Activated CD8-positive, alpha-beta T cell treated with anti-CD3 and anti-CD28 coated beads for 36 hours (primary cell): Measurements from ENCODE around the gene NFATC2. TPM values are rescaled to one million over a fixed set of nuclear protein-coding genes. Genes with fewer than 3 reads are reported as not detected.
A peak's percentile ranks its signal among the peaks of the same experiment; 100 is the strongest.

Experiments used
- ATAC-seq: fragments of 200-7000 bp; cut with Tn5 transposase; one replicate; pipeline ENCODE4 v1.10.0; 2021; ENCODE audit warnings: mild to moderate bottlenecking, moderate library complexity
- CTCF ChIA-PET: fragments of 350-600 bp; sonication (Branson Sonifier 250); formaldehyde crosslinking; loops from one replicate; lab custom pipeline; 2021; ENCODE audit warnings: antibody characterized with exemption; lab: Charles Lee
- POLR2A ChIA-PET: fragments of 350-600 bp; sonication (Branson Sonifier 250); formaldehyde crosslinking; loops from one replicate; lab custom pipeline; 2021; ENCODE audit warnings: antibody characterized with exemption; lab: Charles Lee
- DNase-seq: peaks from one replicate; pipeline ENCODE4 v3.0.0-alpha.2; 2020
- H3K27ac Mint-ChIP-seq: one replicate; pipeline ENCODE4 v1.8.0; 2021; ENCODE audit warnings: mild to moderate bottlenecking, mixed read lengths
- H3K27me3 Mint-ChIP-seq: one replicate; pipeline ENCODE4 v1.8.0; 2021; ENCODE audit warnings: mixed read lengths
- H3K36me3 Mint-ChIP-seq: one replicate; pipeline ENCODE4 v1.8.0; 2021; ENCODE audit warnings: low read depth, mixed read lengths
- H3K4me1 Mint-ChIP-seq: one replicate; pipeline ENCODE4 v1.8.0; 2021; ENCODE audit warnings: low read depth, mixed read lengths
- H3K4me3 Mint-ChIP-seq: one replicate; pipeline ENCODE4 v1.8.0; 2021; ENCODE audit warnings: mild to moderate bottlenecking, moderate library complexity, mixed read lengths
- H3K9me3 Mint-ChIP-seq: one replicate; pipeline ENCODE4 v1.8.0; 2021; ENCODE audit warnings: mixed read lengths
- CTCF ChIP-seq: fragments of 200-600 bp; IDR thresholded peaks from one replicate; pipeline ENCODE4 v1.8.0; 2022; ENCODE audit warnings: antibody characterized with exemption, mild to moderate bottlenecking
- intact Hi-C: fragments of 100-400 bp; cut with micrococcal nuclease; formaldehyde crosslinking; loops from one replicate; pipeline ENCODE4 v1.10.0; 2022
- total RNA-seq, 2 experiments: library from RNA; stranded (reverse); gene quantifications; one replicate each; pipeline ENCODE4 v1.2.3, GENCODE V29; 2021

The NFATC2 gene
- total RNA-seq, 2 experiments from 2014 or later: 38.3 to 40.9 TPM

- ATAC-seq: no peak
Observed at GRCh38 chr20:51392614-51393186, 149.8 kb downstream of the NFATC2 start.

DNA sequence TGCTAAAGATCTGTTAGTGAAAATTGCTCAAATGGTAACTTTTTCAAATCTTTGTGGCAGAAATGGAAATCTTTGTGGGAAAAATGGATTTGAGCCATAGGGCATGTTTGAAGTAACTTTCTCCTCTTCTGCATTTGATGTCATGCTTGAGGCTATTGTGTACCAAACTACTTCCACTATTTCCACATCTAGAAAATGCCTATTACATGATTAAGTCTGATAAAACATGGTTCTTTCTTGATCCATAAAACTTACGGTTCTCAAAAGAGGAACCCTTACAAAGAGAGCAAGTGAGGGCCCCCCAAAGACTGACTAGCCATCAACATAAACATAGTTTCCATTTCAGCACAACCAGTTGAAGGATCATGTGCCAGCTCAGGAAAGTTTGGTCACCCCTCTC, 150.6 kb downstream of the NFATC2 start:
- ATAC-seq (no peak), DNase-seq (no peak)
- H3K4me3 Mint-ChIP-seq: no peak overlapping the region
- POLR2A ChIA-PET: interaction anchor here (0.7 to 2.2 kb wide), 3 partner anchors 9 to 14 kb away, joined by 3 to 5 read pairs (median 3); no protein-coding TSS in a partner anchor
- peaks cover 49% of the 10 kb centered on the region for H3K4me1 Mint-ChIP-seq
- no peak overlapping the region for H3K27ac Mint-ChIP-seq
- no peaks in the 10 kb centered on the region for H3K9me3 Mint-ChIP-seq
- H3K36me3 Mint-ChIP-seq: peaks cover 65% of the 10 kb centered on the region
- no peak for TF ChIP-seq CTCF
- intact Hi-C loops: no loop called here
- no peaks in the 10 kb centered on the region for H3K27me3 Mint-ChIP-seq
- CTCF ChIA-PET: no interaction called here

More at GRCh38 chr20:51392614-51393186, 149.8 kb downstream of the NFATC2 start:
- H3K27ac Mint-ChIP-seq: peak overlapping the region; percentile 38
- intact Hi-C loops: no loop called here
- ChIA-PET CTCF (interaction anchor here (1.8 kb wide), 1 partner anchor 13 kb away, joined by 4 read pairs; no protein-coding TSS in a partner anchor), POLR2A (interaction anchor here (1.4 to 2.2 kb wide), 2 partner anchors 8 to 12 kb away, joined by 3 to 5 read pairs; no protein-coding TSS in a partner anchor)
- H3K4me1 Mint-ChIP-seq: peaks cover 45% of the 10 kb centered on the region
- H3K27me3 Mint-ChIP-seq: no peaks in the 10 kb centered on the region
- no peak for TF ChIP-seq CTCF
- no peaks in the 10 kb centered on the region for H3K9me3 Mint-ChIP-seq
- no peak for DNase-seq
- no peak overlapping the region for H3K4me3 Mint-ChIP-seq
- H3K36me3 Mint-ChIP-seq: peaks cover 70% of the 10 kb centered on the region

- Mint-ChIP-seq H3K36me3 (peaks cover 62% of the 10 kb centered on the region), H3K4me3 (no peak overlapping the region), H3K27me3 (no peaks in the 10 kb centered on the region), H3K27ac (peak overlapping the region; percentile 46), H3K4me1 (peaks cover 70% of the 10 kb centered on the region), H3K9me3 (no peaks in the 10 kb centered on the region)
- ChIA-PET POLR2A (interaction anchor here (1.2 to 2.2 kb wide), 2 partner anchors 10 to 12 kb away, joined by 3 to 12 read pairs; no protein-coding TSS in a partner anchor), CTCF (interaction anchor here (0.6 to 2.4 kb wide), 7 partner anchors 10 to 206 kb away, joined by 3 to 15 read pairs (median 3); partner anchors contain the start of gene NFATC2)
- DNase-seq: no peak
- no peak for TF ChIP-seq CTCF
- no peak for ATAC-seq
- intact Hi-C loops: no loop called here
Observed at GRCh38 chr20:51389543-51390264, 152.8 kb downstream of the NFATC2 start.

DNA sequence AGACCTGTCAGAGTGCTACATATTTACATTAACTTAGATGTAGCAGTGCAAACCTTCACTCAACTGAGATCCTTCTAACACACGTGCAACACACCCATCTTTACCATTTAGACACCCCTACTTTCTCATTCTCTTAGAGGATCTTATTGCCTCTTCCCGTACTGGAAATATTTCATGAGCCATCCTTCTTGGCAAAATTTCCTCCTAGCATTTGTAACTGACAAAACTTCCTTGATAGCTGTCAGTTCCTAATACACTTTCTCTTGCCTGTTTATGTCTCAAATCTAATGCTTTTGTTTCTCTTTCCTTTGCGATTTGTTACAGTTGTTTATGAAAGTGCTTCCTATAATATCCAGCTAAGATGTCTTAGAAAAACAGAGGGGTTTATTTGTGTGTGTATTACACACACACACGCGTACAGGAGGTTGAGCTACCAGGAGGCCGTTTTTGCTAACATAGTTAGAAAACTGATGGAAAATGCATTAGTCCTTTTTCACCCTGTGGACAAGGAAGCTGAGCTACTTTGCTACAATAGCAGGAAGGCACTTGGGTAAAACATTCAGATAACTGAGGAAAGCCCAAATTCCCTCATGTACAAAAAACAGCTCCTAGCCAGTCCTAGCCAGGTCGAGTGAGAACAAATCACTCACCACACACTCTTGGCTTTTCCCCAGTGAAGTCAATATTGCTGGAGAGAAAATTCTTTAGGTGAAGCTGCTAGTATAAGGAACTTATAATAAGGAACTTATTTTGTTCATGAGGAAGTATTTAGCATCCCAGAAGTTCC, 153.6 kb downstream of the NFATC2 start:
- Mint-ChIP-seq H3K4me3 (no peak overlapping the region), H3K27me3 (no peaks in the 10 kb centered on the region), H3K4me1 (peaks cover 77% of the 10 kb centered on the region), H3K27ac (peak overlapping the region; percentile 37), H3K36me3 (peaks cover 59% of the 10 kb centered on the region), H3K9me3 (no peaks in the 10 kb centered on the region)
- POLR2A ChIA-PET: interaction anchor here (0.7 to 2.2 kb wide), 3 partner anchors 11 to 142 kb away, joined by 3 to 12 read pairs (median 3); no protein-coding TSS in a partner anchor
- CTCF ChIA-PET: interaction anchor here (0.6 to 2.4 kb wide), 5 partner anchors 10 to 389 kb away, joined by 3 to 15 read pairs (median 3); partner anchors contain the start of gene NFATC2
- no peak for TF ChIP-seq CTCF
- ATAC-seq (no peak), DNase-seq (no peak)
- intact Hi-C loops: no loop called here
